IPS DF 6.9 (cell line): ENCODE data around the gene SPATA31E1.
"Not testable (repeated sequence)": the region's sequence is repeated elsewhere in the genome, so short reads cannot be mapped to it uniquely, and the experiment has no call there.

ENCODE experiments used
- DNase-seq: peaks from one replicate; pipeline ENCODE4 v3.0.0-alpha.2; 2013; ENCODE audit warnings: low read depth, low spot score
- H3K27ac ChIP-seq: one replicate; pipeline ENCODE4 v1.5.1; 2013; ENCODE audit warnings: low read length, control low read depth
- H3K27me3 ChIP-seq: 2 replicates; pipeline ENCODE4 v1.6.1; 2013; ENCODE audit warnings: mild to moderate bottlenecking, low read length; ENCODE audit not compliant: control insufficient read depth, insufficient read depth
- H3K36me3 ChIP-seq: 2 replicates; pipeline ENCODE4 v1.6.1; 2013; ENCODE audit warnings: low read length; ENCODE audit not compliant: control insufficient read depth, insufficient read depth
- H3K4me1 ChIP-seq: 2 replicates; pipeline ENCODE4 v1.6.1; 2013; ENCODE audit warnings: low read length; ENCODE audit not compliant: control insufficient read depth, insufficient read depth
- H3K4me3 ChIP-seq: 2 replicates; pipeline ENCODE4 v1.5.1; 2013; ENCODE audit warnings: mild to moderate bottlenecking, low read length
- H3K9me3 ChIP-seq: 2 replicates; pipeline ENCODE4 v1.6.1; 2013; ENCODE audit warnings: low read length, inconsistent platforms; ENCODE audit not compliant: control insufficient read depth, insufficient read depth
- WGBS: extraction: QIAGEN DNeasy Blood & Tissue Kit; methylation state at CpG from one replicate; pipeline ENCODE4 v1.1.7; 2013; ENCODE audit warnings: mixed read lengths, missing lambda C conversion rate; ENCODE audit not compliant: insufficient read length, insufficient coverage; 5-methylcytosine and 5-hydroxymethylcytosine counted together

SPATA31E1 gene

GRCh38 chr9:87851186-87851585, 31.5 kb upstream of the SPATA31E1 start:
- not testable (repeated sequence) for H3K4me1 ChIP-seq, H3K4me3 ChIP-seq, H3K27me3 ChIP-seq, DNase-seq, H3K36me3 ChIP-seq, H3K27ac ChIP-seq, H3K9me3 ChIP-seq
- WGBS = no CpG with 5 or more reads among the region's 4 CpGs

- no peak for DNase-seq
- Histone ChIP-seq H3K9me3 (no peaks in the 10 kb centered on the region), H3K4me1 (no peaks in the 10 kb centered on the region), H3K36me3 (no peaks in the 10 kb centered on the region), H3K27me3 (no peaks in the 10 kb centered on the region), H3K4me3 (no peak overlapping the region), H3K27ac (no peak overlapping the region)
- no CpG with 5 or more reads among the region's 7 CpGs for WGBS
Measured at GRCh38 chr9:87853302-87853701, 29.4 kb upstream of the SPATA31E1 start.

GRCh38 chr9:87853876-87854579, 28.6 kb upstream of the SPATA31E1 start:
- Histone ChIP-seq H3K27ac (no peak overlapping the region), H3K4me3 (no peak overlapping the region), H3K9me3 (no peaks in the 10 kb centered on the region), H3K36me3 (no peaks in the 10 kb centered on the region), H3K27me3 (no peaks in the 10 kb centered on the region), H3K4me1 (no peaks in the 10 kb centered on the region)
- DNase-seq = no peak
- no CpG with 5 or more reads among the region's 3 CpGs for WGBS

- no CpG with 5 or more reads among the region's 5 CpGs for WGBS
Measured at GRCh38 chr9:87854580-87854955, 28.1 kb upstream of the SPATA31E1 start.

GRCh38 chr9:87855061-87855460, 27.6 kb upstream of the SPATA31E1 start:
- Histone ChIP-seq H3K36me3 (no peaks in the 10 kb centered on the region), H3K27me3 (no peaks in the 10 kb centered on the region), H3K9me3 (no peaks in the 10 kb centered on the region), H3K4me1 (no peaks in the 10 kb centered on the region), H3K27ac (no peak overlapping the region), H3K4me3 (no peak overlapping the region)
- WGBS = no CpG with 5 or more reads among the region's 3 CpGs
- DNase-seq = no peak

More at GRCh38 chr9:87854580-87854955, 28.1 kb upstream of the SPATA31E1 start:
- Histone ChIP-seq H3K27ac (no peak overlapping the region), H3K4me1 (no peaks in the 10 kb centered on the region), H3K9me3 (no peaks in the 10 kb centered on the region), H3K36me3 (no peaks in the 10 kb centered on the region), H3K4me3 (no peak overlapping the region), H3K27me3 (no peaks in the 10 kb centered on the region)
- no peak for DNase-seq

GRCh38 chr9:87857141-87857947, 25.3 kb upstream of the SPATA31E1 start:
- H3K4me1 ChIP-seq = no peaks in the 10 kb centered on the region
- no peak for DNase-seq
- no peak overlapping the region for H3K4me3 ChIP-seq
- no peaks in the 10 kb centered on the region for H3K36me3 ChIP-seq
- no peak overlapping the region for H3K27ac ChIP-seq
- H3K9me3 ChIP-seq = no peaks in the 10 kb centered on the region
- no peaks in the 10 kb centered on the region for H3K27me3 ChIP-seq
- no CpG with 5 or more reads among the region's 29 CpGs for WGBS

GRCh38 chr9:87857948-87858335, 24.7 kb upstream of the SPATA31E1 start:
- no peak for DNase-seq
- Histone ChIP-seq H3K27ac (no peak overlapping the region), H3K4me3 (no peak overlapping the region), H3K27me3 (no peaks in the 10 kb centered on the region), H3K9me3 (no peaks in the 10 kb centered on the region), H3K36me3 (no peaks in the 10 kb centered on the region), H3K4me1 (peaks cover 1% of the 10 kb centered on the region; the same call in 1 of the 2 replicates)
- WGBS = no CpG with 5 or more reads among the region's 8 CpGs

- Histone ChIP-seq H3K4me3 (no peak overlapping the region), H3K36me3 (no peaks in the 10 kb centered on the region), H3K4me1 (peaks cover 1% of the 10 kb centered on the region; the same call in 1 of the 2 replicates), H3K27ac (no peak overlapping the region), H3K27me3 (no peaks in the 10 kb centered on the region), H3K9me3 (no peaks in the 10 kb centered on the region)
- no peak for DNase-seq
- WGBS = no CpG with 5 or more reads among the region's 27 CpGs
Measured at GRCh38 chr9:87859137-87859536, 23.5 kb upstream of the SPATA31E1 start.

- no peaks in the 10 kb centered on the region for H3K9me3 ChIP-seq
- H3K27ac ChIP-seq = no peak overlapping the region
- WGBS = no CpG with 5 or more reads among the region's 11 CpGs
- no peak overlapping the region for H3K4me3 ChIP-seq
- no peaks in the 10 kb centered on the region for H3K36me3 ChIP-seq
- H3K4me1 ChIP-seq = peaks cover 1% of the 10 kb centered on the region; the same call in 1 of the 2 replicates
- no peaks in the 10 kb centered on the region for H3K27me3 ChIP-seq
- no peak for DNase-seq
Measured at GRCh38 chr9:87859786-87860185, 22.9 kb upstream of the SPATA31E1 start.

- Histone ChIP-seq H3K27me3 (no peaks in the 10 kb centered on the region), H3K4me3 (no peak overlapping the region), H3K4me1 (peaks cover 1% of the 10 kb centered on the region; the same call in 1 of the 2 replicates), H3K36me3 (no peaks in the 10 kb centered on the region), H3K27ac (no peak overlapping the region), H3K9me3 (no peaks in the 10 kb centered on the region)
- no peak for DNase-seq
- no CpG with 5 or more reads among the region's 1 CpG for WGBS
Measured at GRCh38 chr9:87861332-87861731, 21.3 kb upstream of the SPATA31E1 start.
